ENCODE results near the gene RBM22.

RBM22 gene

GRCh38 chr5:150734579-150735384 lies 33.9 kb upstream of the RBM22 start:
- ChIA-PET CTCF (interaction anchor here (1.7 to 3.2 kb wide), 3 partner anchors 15 to 66 kb away, joined by 4 to 12 read pairs (median 7); no protein-coding TSS in a partner anchor), POLR2A (no interaction called here)
- no peak for TF ChIP-seq CTCF (IDR thresholded peaks at IDR 0.05; ENCODE audit: insufficient read depth, low read length, missing control alignments)
- H3K4me3 ChIP-seq (ENCODE audit: low read depth, low read length) = no peak overlapping the region
- no peak for DNase-seq (ENCODE audit: low read depth, low spot score)

GRCh38 chr5:150731669-150732242 lies 30.9 kb upstream of the RBM22 start:
- TF ChIP-seq CTCF (IDR thresholded peaks at IDR 0.05; ENCODE audit: insufficient read depth, low read length, missing control alignments) = no peak
- DNase-seq (ENCODE audit: low read depth, low spot score) = no peak
- POLR2A ChIA-PET = no interaction called here
- CTCF ChIA-PET = interaction anchor here (0.9 to 1.8 kb wide), 3 partner anchors 11 to 70 kb away, joined by 3 to 5 read pairs (median 5); partner anchors contain the start of gene RBM22
- no peak overlapping the region for H3K4me3 ChIP-seq (ENCODE audit: low read depth, low read length)

GRCh38 chr5:150729859-150730258 lies 29.0 kb upstream of the RBM22 start:
- no peak for DNase-seq (ENCODE audit: low read depth, low spot score)
- TF ChIP-seq CTCF (IDR thresholded peaks at IDR 0.05; ENCODE audit: insufficient read depth, low read length, missing control alignments) = no peak
- ChIA-PET POLR2A (no interaction called here), CTCF (interaction anchor here (1.8 kb wide), 1 partner anchor 9 kb away, joined by 5 read pairs; no protein-coding TSS in a partner anchor)
- H3K4me3 ChIP-seq (ENCODE audit: low read depth, low read length) = no peak overlapping the region

GRCh38 chr5:150723845-150724244 lies 23.0 kb upstream of the RBM22 start:
- ChIA-PET CTCF (no interaction called here), POLR2A (no interaction called here)
- no peak for TF ChIP-seq CTCF (IDR thresholded peaks at IDR 0.05; ENCODE audit: insufficient read depth, low read length, missing control alignments)
- H3K4me3 ChIP-seq (ENCODE audit: low read depth, low read length) = no peak overlapping the region
- no peak for DNase-seq (ENCODE audit: low read depth, low spot score)

GRCh38 chr5:150710165-150710564 lies 9.3 kb upstream of the RBM22 start:
- DNase-seq (ENCODE audit: low read depth, low spot score) = no peak
- ChIA-PET POLR2A (no interaction called here), CTCF (interaction anchor here (1.1 to 2.5 kb wide), 4 partner anchors 10 to 251 kb away, joined by 3 to 17 read pairs (median 6); no protein-coding TSS in a partner anchor)
- H3K4me3 ChIP-seq (ENCODE audit: low read depth, low read length) = no peak overlapping the region
- TF ChIP-seq CTCF (IDR thresholded peaks at IDR 0.05; ENCODE audit: insufficient read depth, low read length, missing control alignments) = peak; percentile 8

GRCh38 chr5:150706776-150707390 lies 6.0 kb upstream of the RBM22 start:
- TF ChIP-seq CTCF (IDR thresholded peaks at IDR 0.05; ENCODE audit: insufficient read depth, low read length, missing control alignments) = no peak
- H3K4me3 ChIP-seq (ENCODE audit: low read depth, low read length) = no peak overlapping the region
- POLR2A ChIA-PET = no interaction called here
- DNase-seq (ENCODE audit: low read depth, low spot score) = no peak
- CTCF ChIA-PET = interaction anchor here (0.9 to 1.3 kb wide), 3 partner anchors 13 to 144 kb away, joined by 3 to 4 read pairs (median 3); no protein-coding TSS in a partner anchor

Data from AG04449 (cell line).